ENCODE data around the gene RPL36.
"Not testable (repeated sequence)": the region's sequence is repeated elsewhere in the genome, so short reads cannot be mapped to it uniquely, and the experiment has no call there.

The RPL36 gene

DNA sequence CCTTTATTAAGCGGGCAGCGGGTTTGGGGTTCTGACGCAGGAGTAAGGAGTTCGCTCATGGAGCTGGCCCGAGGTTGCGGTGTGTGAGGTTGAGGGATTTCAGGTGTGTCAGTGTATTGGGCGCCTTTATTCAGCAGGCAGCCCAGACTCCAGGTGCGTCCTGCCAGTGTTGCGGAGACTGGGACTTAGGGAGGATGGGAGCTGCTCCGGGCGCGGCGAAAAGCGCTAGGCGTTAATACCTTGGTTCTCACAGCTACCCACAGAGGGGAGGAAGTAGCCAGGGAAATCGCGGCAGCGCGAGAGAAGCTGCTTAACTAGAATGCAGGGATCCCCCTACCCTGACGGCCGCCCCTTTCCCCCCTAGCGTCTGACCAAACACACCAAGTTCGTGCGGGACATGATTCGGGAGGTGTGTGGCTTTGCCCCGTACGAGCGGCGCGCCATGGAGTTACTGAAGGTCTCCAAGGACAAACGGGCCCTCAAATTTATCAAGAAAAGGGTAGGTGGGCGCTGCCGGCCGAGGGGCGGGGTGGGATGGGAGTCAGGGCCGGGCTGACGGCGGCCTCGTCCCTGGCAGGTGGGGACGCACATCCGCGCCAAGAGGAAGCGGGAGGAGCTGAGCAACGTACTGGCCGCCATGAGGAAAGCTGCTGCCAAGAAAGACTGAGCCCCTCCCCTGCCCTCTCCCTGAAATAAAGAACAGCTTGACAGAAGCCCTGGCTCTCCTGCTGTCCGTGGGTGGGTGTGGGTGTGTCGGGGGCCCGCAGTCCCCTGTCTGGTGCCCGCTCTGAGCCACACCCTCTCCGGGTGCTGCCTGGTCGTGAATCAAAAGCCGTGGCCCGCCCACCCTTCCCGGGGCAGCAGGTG, 1.1 kb downstream of the RPL36 start:
- peak; percentile 55 for DNase-seq (ENCODE audit: low read depth)

DNA sequence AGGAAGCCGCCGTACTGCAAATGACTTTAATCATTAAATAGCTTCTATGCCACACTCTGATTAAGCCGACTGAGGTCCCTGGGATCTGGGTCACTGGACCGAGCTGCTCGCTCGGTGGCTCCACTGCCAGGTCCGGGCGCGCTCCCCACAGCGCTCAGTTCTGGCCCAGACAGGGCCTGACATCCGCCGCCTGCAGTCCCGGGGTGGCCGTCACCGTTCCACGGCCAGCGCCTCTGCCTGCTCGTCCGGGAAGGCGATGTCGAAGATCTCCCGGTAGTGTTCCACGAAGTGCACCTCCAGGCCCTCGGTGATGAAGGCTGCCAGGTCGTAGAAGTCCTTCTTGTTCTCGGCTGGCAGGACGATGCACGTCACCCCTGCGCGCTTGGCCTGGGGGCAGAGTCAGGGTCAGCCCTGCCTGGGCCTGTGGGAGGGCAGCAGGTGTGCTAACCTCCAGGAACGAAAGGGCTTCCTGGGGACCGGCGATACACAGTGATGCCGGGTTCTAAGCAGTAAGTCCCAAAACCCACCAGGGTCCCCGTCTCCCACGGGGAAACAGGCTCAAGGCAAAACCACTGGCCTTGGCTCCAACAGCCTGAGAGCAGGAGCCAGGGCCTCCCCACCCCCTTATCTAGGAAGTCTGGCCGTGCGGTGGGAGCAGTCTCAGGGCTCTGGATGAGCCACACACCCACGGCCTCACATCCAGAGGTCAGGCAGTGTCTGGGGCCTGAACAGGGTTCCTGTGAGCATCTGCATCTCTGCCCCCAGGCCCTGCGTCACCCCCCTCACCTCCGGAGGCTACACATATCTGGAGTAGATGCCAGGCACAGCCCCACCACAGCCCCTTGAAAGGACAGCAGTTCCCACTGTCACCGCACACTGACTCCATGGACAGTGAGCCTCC, 2.0 kb downstream of the RPL36 start:
- DNase-seq (ENCODE audit: low read depth), result no peak

DNA sequence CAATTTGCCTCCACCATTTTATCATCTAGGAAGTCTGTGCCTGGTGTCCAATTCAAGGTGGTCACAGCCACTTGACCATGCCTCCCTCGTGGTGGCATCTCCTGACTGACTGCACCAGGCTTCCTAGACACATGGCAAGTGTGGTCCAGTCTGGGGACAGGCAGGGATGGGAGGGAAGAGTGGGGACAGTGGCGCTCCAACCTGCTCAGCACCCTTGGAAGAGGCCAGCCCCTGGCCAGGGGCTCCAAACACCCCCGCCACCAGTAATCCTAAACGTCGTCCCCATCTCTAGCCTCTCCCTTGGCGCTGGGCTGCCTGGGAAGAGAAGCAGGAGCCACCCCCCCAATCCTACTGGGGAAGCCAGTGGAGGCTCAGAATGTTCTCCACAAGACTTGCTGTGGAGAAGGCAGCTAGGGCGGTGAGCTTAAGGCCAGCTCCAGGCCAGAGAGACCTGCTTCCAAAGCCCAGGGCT, 2.7 kb downstream of the RPL36 start:
- no peak for DNase-seq (ENCODE audit: low read depth)

DNA sequence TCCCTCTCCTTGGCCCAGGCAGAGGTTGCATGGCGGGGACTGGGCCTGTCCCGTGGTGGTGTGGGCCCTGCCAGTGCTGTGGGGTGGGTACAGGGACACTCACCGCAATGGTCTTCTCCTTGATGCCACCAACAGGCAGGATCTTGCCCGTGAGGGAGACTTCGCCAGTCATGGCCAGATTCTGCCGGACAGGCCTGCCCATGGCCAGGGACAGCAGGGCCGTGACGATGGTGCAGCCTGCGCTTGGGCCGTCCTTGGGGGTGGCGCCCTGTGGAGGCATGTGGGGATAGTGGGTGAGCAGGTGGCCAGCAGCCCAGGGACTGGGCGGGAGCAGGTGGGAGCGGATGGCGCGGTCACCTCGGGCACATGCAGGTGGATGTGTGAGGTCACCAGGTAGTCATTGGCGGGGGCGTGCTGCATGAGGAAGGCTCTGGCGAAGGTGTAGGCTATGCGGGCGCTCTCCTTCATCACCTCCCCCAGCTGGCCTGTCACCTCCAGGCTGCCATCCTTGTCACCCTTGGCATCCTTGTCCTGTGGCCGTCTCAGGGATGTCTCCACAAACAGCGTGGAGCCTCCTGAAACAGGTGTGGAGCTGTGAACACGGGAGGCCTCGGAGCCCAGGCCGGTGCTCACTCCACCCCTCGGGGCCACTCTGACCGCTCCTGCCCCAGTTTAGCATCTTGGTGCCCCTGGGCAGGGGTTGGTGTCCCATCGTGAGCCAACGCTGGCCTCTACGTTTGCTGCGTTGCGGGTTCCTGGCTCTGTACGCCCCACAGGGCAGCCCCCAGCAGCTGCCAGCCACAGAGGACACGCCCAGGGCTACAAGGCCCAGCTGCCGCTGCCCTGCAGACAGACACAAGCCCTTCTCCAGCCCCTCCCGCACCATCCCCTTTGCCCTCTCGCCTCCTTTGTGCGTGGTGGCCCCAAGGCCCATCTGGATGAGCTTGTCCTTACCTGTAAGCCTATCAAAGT, 3.4 kb downstream of the RPL36 start:
- no peak for DNase-seq (ENCODE audit: low read depth)

DNA sequence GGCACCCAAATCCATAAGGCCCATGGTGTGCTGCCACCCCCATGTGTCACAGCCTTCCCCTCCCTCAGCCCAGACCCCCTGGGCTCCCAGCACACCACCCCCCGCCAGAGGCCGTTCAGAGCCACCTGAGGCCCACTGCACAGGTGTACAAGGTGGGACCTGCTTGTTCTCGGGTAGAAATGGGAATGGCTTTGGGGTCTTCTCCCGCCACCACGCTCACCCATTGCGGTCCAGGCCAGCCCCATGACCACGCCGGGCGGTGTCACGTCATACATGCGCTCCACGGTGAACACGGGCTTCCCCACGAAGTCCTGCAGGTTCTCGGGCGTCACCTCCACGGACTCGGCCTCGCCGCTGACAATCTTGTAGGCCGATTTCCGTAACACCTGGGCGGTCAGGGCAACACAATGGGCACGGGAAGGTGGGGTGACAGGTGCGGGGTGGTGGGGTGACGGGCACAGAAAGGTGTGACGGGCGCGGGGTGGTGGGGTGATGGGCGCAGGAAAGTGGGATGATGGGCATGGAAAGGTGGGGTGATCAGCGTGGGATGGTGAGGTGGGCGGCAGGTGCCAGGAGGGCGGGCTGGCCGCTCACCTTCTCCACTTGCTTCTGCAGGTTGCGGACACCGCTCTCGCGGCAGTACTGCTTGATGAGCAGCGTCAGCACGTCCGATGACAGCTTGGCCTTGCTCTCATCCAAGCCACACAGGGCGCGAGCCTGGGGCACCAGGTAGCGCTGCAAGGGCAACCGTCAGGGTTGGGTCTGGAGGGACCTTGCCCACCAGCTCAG, 4.3 kb downstream of the RPL36 start:
- no peak for DNase-seq (ENCODE audit: low read depth)

DNA sequence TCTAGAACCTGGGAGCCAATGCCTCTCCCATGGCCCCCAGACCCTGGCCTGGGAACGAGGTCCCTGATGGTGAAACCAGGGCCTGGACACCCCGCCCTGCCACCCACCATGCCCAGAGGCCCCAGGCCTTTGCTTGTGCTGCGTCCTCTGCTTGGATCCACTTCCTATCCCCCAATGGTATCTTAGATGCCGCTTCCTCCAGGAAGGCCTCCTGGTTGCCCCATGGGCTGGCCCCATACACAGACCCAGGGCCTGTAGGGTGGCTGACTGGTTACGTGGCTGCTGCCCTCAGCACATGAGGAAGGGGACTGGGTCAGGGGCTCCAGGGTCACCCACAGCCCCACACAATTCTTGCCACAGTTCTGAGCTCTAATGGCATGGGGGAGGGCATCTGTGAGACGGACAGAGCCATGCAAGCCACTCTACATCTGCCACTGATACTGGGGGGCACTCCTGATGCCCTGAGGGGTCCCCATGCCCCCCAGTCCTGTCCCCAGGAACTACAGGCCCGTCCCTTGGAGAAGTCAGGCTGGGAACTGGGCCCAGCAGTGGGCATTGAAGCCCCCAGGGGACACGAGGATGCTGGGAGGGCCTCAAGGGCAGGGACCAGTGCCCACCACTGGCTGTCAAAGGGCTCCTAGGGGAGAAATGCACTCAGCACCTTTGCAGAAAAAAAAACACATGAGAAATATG, 5.0 kb downstream of the RPL36 start:
- no peak for DNase-seq (ENCODE audit: low read depth)

DNA sequence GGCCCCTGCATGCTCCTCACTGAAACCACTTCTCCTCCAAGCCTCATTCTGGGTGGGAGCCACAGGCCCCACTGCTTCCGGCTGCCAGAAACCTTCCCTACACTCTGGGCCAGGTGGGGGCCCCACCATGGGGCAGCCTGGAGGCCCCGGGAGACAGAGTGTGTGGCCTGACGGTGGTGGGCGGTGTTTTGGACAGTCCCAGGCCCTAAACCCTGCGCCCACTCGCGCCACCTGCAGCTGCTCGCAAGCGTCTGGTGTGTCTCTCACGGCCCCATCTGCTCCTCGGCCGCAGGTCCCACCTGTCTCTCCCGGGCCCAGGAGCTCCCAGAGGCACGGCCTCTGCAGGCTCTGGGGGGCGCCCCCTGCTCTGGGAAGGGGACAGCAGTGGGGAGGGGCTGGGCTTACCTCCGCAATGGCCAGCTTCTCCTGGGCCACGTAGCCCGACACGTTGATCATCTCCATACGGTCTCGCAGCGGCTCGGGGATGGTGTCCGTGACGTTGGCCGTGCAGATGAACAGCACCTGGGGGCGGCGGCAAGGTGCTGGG, 5.6 kb downstream of the RPL36 start:
- DNase-seq (ENCODE audit: low read depth), result no peak

DNA sequence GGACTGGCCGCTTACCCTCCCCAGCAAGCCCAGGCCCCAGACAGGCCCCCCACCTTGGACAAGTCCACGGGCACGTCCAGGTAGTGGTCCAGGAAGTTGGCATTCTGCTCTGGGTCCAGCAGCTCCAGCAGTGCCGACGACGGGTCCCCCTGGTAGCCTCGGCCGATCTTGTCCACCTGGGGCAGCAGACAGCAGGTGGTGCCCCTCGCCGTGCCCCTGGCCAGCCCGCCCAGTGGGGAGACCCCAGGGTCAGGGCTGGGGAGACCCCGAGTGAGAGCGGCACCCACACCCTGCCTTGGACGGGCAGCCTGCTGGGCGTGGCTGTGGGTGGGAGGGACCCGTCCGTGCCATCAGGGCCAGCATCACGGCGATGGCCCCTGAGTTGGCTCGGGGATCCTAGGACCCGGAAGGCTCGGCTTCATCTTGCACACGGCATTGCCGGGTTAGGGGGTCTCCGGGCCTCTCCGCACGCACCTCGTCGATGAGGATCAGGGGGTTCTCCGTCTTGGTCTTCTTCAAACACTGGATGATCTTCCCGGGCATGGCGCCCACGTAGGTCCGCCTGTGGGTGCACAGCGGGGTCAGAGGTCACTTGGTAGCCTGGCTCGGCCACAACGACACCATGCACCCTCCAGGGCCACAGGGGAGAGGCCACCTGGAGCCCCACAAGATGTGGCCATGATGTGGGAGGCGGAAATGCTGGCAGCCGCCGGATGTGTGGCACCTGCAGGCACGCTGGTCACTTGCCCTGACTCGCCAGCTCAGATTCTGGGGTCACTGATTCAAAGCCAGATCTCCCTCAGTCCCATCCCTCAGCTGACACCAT, 6.3 kb downstream of the RPL36 start:
- DNase-seq (ENCODE audit: low read depth), result no peak

DNA sequence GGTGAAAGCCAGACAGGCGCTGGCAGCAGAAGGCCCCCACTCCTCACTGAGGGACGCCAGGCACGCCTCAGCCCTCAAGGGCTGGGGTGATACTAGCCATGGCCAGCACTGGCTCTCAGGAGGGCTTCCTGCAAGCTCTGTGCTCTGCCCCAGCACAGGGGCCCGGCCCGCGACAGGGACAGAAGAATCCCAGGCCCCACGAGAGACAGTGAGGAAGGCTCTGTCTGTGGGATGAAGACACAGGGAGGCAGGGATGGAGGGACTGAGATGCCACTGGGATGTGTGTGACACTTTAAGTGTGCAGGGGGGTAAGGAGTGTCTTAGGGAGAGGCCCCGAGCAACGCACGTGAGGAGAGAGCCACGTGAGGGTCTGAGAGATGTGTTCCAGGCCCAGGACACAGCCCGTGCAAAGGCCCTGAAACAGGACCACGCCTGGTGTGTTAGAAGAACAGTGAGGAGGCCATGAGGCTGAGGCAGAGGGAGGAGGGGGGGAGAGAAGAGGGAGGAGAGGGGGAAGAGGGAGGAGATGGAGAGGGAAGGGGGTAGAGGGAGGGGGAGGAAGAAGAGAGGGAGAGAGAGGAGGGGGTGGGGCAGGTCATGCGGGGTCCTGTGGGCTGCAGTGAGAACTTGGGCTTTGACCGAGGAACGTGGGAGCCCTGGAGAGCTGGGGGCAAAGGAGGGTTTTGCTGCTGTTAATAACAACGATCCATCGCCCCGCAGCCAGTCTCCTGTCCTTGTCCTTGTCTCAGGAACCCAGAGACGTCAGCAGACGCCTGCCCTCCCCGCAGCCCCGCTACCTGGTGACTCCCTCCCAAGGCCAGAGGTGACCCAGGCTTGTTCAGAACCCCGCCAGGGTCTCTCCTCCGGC, 7.2 kb downstream of the RPL36 start:
- DNase-seq (ENCODE audit: low read depth), result no peak

DNA sequence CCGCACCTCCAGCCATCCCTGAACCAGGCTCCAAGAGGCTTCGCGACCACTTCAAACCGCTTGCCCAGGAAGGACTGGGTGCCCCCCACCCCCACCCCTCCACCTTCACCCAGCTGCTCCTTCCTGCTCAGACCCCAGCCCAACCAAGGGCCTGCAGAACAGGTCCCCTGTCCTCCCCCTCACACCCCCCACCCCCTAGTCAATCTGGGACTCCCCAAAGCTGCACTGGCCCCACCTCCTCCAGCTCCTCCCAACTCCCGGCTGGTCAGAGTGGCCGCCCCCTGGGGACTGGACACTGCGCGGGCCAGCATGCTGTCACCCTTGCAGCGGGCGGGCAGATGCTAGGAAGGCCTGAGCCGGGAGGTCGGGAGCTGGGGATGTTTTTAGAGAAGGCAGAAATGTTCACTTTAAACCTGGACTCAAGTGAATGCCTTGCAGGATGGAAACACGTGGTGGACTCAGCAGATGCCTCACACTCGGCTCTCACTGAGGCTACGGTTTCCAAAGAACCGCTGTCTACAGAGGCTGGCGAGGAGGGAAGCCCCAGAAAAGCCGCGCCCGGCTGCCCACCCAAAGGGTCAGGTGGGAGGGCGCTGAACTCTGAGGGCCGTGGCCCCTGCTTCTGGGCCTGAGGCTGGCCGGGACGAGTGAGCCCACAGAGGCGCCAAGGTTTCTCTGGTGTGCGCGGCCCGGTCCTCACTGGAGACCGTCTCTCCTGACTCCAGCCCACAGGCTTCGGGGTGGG, 8.0 kb downstream of the RPL36 start:
- no peak for DNase-seq (ENCODE audit: low read depth)

DNA sequence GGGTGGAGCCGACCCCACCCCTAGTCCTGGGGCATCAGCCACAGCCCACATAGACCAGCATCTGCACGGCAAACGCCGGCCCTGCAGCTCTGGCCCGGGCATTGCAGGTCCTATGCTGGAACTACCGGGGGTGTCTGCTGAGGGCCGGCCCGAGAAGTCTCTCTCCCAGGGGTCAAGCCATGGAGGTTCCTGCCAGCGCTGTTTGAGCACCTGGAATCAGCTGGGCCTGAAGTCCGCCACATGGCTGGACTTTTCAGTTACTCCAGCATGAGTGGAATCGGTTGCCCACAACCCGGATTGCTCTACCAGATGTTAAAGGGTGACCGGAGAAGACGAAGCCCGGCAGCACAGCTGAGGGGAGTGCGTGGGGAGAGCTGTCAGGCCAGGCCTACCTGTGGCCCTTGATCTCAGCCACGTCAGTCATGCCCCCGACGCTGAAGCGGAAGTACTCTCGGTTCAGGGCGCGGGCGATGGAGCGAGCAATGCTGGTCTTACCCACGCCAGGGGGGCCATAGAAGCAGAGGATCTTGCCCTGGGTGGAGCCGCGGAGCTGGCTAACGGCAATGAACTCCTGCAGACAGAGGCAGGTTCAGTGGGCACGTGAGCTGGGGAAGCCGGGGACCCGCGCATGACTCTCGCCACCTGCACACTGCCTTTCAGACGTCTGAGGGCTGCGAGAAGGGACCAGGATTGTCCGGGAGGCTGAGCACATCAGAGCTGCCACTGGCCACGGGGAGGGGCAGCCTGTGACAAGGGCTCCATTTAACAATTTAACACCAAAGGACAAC, 8.7 kb downstream of the RPL36 start:
- no peak for DNase-seq (ENCODE audit: low read depth)

DNA sequence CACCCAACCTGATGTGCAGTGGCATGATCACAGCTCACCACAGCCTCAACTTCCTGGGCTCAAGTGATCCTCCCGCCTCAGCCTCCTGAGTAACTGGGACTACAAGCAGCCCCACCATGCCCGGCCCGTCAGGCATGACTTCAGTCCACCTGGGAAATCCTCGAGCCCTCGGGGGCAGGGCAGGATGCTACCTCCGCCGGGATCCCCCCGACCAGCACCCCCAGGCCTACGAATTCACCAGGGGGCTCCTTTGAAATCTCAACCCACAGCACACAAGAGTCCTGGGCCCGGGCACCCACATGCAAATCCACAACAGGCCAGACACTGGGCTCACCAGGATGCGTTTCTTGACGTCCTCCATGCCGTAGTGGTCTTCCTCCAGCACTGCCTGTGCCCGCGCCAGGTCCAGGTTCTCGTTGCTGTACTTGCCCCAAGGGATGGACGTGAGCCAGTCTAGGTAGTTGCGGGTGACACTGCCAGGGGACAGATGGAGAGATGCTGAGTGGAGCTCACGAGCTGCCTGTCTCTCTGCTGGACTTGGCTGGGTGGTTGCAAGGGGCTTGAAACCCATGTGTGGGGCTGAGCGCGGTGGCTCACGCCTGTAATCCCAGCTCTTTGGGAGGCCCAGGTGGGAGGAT, 10.5 kb downstream of the RPL36 start:
- no peak for DNase-seq (ENCODE audit: low read depth)

DNA sequence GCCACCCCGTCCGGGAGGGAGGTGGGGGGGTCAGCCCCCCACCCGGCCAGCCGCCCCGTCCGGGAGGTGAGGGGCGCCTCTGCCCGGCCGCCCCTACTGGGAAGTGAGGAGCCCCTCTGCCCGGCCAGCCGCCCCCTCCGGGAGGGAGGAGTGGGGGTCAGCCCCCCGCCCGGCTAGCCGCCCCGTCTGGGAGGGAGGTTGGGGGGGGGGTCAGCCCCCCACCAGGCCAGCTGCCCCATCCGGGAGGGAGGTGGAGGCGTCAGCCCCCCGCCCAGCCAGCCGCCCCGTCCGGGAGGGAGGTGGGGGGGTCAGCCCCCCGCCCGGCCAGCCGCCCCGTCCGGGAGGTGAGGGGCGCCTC, 11.9 kb downstream of the RPL36 start:
- not testable (repeated sequence) for DNase-seq (ENCODE audit: low read depth)

DNA sequence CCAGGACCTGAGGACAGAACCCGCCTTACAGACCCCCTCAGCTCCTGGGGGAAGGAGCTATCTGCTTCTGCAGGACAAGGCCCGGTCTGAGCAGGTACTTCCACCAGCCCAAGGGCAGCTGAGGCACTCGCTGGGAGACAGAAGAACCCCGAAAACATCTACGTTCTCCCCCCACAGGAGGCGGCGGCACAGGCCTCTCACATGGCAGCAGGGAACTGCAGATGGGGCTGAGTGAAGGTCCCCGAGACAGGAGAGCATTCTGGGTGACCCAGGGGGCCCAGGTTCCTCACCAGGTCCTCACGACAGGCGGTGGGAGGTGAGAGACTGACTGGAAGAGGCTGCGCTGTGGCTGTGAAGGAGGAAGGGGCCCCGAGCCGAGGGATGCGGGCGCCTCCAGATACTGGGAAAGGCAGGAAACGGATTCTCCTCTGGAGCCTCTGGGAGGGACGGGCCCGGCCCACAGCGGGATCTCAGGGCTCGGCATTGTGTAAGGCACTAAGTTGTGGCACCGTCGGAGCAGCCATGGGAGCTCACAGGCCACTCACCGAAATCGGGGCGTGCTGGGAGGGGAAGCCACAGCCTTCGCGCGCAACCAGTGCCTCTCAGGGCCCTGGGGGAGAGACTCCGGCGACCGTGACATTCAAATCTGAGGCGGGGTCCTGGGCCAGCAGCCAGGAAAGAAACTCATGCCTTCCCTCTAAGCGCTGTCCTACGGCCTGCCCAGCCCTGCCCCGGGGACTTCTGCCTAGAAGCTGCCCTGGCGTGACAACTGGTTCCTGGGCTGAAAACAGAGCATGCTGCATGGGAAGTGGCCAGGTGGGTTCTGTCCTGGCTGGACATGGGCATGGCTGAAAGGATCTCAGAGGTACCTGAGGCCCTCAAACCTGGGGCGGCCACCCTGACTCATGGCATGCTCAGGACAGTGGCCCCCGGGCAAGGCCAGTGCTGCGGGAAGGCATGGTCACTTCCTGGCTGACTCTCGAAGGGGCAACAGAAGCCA, 14.0 kb downstream of the RPL36 start:
- DNase-seq (ENCODE audit: low read depth), result no peak

DNA sequence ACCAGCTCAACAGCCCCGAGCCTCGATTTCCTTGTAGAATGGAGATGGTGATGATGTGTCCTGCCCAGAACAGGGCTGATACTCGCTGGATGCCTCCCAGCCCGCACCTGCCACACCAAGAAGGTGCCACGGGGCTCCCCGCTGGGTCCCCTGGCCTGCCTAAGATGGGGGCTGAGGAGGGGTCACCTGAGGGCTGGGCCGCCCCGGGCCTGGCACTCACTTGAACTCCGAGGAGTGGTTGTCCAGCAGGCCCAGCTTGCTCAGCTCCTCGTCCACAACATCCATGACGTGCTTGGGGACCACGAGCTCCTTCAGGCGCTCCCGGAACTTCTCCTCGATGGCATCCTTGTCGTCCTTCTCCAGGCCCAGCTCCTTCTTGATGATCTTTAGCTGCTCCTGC, 15.5 kb downstream of the RPL36 start:
- no peak for DNase-seq (ENCODE audit: low read depth)
